Nephron (organoid): ENCODE measurements around the gene TBC1D16.
"Not testable (repeated sequence)": the region's sequence is repeated elsewhere in the genome, so short reads cannot be mapped to it uniquely, and the experiment has no call there.

ENCODE experiments used
- H3K27ac Mint-ChIP-seq, 3 experiments: 2 replicates each; pipeline ENCODE4 v1.8.0; 2020; ENCODE audit warnings: mixed read lengths in 3 of 3, mild to moderate bottlenecking in 2 of 3, moderate library complexity in 1 of 3
- H3K27me3 Mint-ChIP-seq: 2 replicates; pipeline ENCODE4 v1.8.0; 2021; ENCODE audit warnings: low read depth, mild to moderate bottlenecking, moderate library complexity, mixed read lengths
- H3K36me3 Mint-ChIP-seq: 2 replicates; pipeline ENCODE4 v1.8.0; 2020; ENCODE audit warnings: low read depth, mixed read lengths
- H3K4me1 Mint-ChIP-seq: 2 replicates; pipeline ENCODE4 v1.8.0; 2020; ENCODE audit warnings: mixed read lengths
- H3K4me3 Mint-ChIP-seq, 3 experiments: 2 replicates each; pipeline ENCODE4 v1.8.0; 2020; ENCODE audit warnings: mild to moderate bottlenecking in 3 of 3, mixed read lengths in 3 of 3, moderate library complexity in 2 of 3
- H3K9me3 Mint-ChIP-seq: 2 replicates; pipeline ENCODE4 v1.8.0; 2020; ENCODE audit warnings: mixed read lengths
- TF ChIP-seq, protein P1 (sequence below), 3 experiments: fragments of 200-600 bp; sonication (generic); IDR thresholded peaks; one replicate each; pipeline ENCODE4 v1.5.0; 2021; ENCODE audit warnings: antibody characterized with exemption in 3 of 3; ENCODE audit not compliant: unreplicated experiment in 3 of 3

Gene TBC1D16

DNA sequence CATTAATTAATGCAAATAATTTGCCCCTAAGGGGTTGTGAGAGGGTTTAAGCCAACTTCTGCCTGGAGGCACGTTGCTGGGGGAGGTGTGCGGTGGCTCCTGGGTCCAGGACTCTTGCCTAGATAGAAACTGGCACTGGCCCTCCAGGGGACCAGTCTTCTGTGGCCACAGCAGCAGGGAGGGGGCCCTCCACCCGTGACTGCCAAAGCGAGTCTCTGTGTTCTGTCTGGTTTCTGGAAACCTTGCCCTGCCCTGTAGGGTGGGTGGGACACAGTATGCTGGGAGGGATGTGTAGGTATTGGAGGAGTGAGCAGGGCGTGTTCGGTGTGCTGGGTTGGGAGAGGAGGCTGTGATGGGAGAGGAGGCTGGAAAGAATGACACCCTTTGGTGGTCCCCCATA lies 78.8 kb downstream of the TBC1D16 start:
- peaks cover 25% of the 10 kb centered on the region for H3K4me1 Mint-ChIP-seq
- H3K9me3 Mint-ChIP-seq = peaks cover 4% of the 10 kb centered on the region
- no peak overlapping the region for H3K27ac Mint-ChIP-seq
- TF ChIP-seq, protein P1, sequence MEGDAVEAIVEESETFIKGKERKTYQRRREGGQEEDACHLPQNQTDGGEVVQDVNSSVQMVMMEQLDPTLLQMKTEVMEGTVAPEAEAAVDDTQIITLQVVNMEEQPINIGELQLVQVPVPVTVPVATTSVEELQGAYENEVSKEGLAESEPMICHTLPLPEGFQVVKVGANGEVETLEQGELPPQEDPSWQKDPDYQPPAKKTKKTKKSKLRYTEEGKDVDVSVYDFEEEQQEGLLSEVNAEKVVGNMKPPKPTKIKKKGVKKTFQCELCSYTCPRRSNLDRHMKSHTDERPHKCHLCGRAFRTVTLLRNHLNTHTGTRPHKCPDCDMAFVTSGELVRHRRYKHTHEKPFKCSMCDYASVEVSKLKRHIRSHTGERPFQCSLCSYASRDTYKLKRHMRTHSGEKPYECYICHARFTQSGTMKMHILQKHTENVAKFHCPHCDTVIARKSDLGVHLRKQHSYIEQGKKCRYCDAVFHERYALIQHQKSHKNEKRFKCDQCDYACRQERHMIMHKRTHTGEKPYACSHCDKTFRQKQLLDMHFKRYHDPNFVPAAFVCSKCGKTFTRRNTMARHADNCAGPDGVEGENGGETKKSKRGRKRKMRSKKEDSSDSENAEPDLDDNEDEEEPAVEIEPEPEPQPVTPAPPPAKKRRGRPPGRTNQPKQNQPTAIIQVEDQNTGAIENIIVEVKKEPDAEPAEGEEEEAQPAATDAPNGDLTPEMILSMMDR (IDR thresholded peaks at IDR 0.05; ENCODE audit: unreplicated experiment in 3 of 3) = no peak
- no peak overlapping the region for H3K4me3 Mint-ChIP-seq
- H3K27me3 Mint-ChIP-seq = peaks cover 6% of the 10 kb centered on the region
- peaks cover 12% of the 10 kb centered on the region for H3K36me3 Mint-ChIP-seq

DNA sequence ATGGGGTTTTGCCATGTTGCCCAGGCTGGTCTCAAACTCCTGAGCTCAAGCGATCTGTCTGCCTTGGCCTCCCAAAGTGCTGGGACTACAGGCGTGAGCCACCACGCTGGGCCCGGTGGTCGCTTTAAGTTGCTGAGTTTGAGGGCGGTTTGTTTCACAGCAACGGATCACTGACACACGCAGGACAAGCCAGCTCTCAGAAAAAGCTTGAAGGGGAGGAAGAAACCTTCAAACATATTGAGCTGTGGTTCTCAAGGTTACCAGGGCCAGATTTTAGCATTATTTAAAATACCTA lies 79.3 kb downstream of the TBC1D16 start:
- not testable (repeated sequence) for H3K27ac Mint-ChIP-seq, H3K4me3 Mint-ChIP-seq, H3K9me3 Mint-ChIP-seq, H3K27me3 Mint-ChIP-seq
- Mint-ChIP-seq H3K36me3 (peaks cover 12% of the 10 kb centered on the region), H3K4me1 (peaks cover 30% of the 10 kb centered on the region)

DNA sequence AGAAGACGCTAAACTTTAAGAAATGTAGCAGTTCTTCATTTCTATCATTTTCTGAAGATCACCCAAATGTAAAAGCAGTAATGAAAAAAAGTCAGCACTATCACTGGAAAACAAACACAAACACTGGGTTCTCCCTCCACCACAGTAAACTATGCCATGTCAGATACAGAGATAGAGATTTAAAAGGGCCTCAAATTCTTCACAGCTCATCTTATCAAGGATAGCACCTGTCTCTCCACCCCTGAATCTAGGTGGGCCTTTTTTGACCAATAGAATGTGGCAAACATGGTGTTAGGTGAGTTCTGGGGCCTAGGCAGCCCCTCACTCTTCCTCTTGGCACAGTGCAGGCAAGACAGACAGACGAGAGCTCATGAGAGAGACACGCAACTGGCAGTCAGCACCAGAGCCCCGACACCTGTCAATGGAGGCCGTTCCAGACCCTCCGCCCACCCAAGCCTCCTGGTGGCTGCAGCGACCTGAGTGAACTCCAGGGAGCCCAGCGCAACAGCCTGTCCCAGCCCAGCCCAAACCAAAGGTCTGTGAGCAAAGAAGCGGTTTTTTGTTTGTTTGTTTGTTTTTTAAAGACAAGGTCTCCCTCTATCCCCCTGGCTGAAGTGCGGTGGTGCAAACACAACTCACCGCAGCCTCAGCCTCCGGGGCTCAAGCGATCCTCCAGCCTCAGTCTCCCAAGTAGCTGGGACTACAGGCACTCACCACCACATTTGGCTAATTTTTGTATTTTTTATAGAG lies 79.8 kb downstream of the TBC1D16 start:
- H3K4me3 Mint-ChIP-seq = no peak overlapping the region
- TF ChIP-seq, protein P1 (IDR thresholded peaks at IDR 0.05; ENCODE audit: unreplicated experiment in 3 of 3) = no peak
- H3K9me3 Mint-ChIP-seq = peaks cover 4% of the 10 kb centered on the region
- no peak overlapping the region for H3K27ac Mint-ChIP-seq
- H3K27me3 Mint-ChIP-seq = peaks cover 11% of the 10 kb centered on the region
- H3K4me1 Mint-ChIP-seq = peaks cover 35% of the 10 kb centered on the region
- H3K36me3 Mint-ChIP-seq = peaks cover 7% of the 10 kb centered on the region

DNA sequence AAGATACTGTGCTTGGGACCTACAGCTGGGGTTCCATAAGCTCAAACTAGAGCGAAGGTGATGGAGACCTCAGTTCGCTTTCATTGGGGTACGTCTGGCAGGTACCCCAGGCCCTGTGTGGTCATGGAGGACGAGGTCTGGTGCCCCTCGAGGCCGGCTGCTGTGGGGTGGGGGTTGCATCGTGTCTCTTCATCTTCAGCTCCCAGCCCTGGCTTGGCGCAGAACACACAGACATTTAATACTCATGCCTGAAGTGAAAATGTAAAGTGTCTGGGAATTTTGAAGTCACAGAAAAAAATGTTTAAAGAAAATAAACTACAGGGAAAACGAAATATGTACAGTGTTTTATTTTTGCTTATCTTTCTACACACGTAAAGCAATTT lies 80.5 kb downstream of the TBC1D16 start:
- Mint-ChIP-seq H3K4me1 (peaks cover 41% of the 10 kb centered on the region), H3K9me3 (peaks cover 2% of the 10 kb centered on the region), H3K27me3 (peaks cover 14% of the 10 kb centered on the region), H3K4me3 (no peak overlapping the region), H3K27ac (no peak overlapping the region), H3K36me3 (peaks cover 3% of the 10 kb centered on the region)
- TF ChIP-seq, protein P1 (IDR thresholded peaks at IDR 0.05; ENCODE audit: unreplicated experiment in 3 of 3) = no peak

DNA sequence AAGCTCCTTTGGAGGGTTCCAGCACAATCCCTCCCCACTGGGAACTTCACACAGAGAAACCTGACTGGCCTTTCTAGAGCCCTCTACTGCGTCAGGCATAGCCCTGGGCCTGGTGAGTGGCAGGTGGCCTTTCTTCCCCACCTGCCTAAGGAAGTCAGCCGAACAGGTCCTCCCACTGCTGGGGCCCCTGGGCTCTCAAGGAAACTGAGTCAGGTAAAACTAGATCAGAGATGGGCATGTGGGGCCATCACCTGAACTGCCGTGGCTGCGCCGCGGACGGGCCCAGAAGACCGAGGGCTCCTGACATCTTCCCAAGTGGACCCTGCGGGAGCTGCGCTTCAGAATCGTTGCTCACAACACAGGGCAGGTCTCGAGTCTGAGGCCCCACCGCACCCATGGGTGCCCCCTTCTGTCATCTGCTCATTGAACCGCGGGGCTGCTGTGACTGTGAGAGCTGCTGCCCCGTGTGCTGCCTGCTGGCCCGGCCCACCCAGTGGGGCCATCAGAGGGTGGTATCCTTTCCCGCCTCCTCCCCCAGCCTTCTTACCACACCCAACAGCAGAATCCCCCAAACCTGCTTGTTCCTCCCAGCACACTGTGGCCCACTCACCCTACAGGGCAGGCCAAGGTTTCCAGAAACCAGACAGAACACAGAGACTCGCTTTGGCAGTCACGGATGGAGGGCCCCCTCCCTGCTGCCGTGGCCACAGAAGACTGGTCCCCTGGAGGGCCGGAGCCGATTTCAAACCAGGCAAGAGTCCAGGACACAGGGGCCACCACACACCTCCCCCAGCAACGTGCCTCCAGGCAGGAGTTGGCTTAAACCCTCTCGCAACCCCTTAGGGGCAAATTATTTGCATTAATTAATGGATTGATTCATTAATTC lies 81.1 kb downstream of the TBC1D16 start:
- TF ChIP-seq, protein P1 (IDR thresholded peaks at IDR 0.05; ENCODE audit: unreplicated experiment in 3 of 3) = no peak
- no peak overlapping the region for H3K27ac Mint-ChIP-seq
- H3K4me1 Mint-ChIP-seq = peaks cover 45% of the 10 kb centered on the region
- H3K36me3 Mint-ChIP-seq = peaks cover 5% of the 10 kb centered on the region
- H3K4me3 Mint-ChIP-seq = no peak overlapping the region
- H3K27me3 Mint-ChIP-seq = peaks cover 19% of the 10 kb centered on the region
- H3K9me3 Mint-ChIP-seq = no peaks in the 10 kb centered on the region

DNA sequence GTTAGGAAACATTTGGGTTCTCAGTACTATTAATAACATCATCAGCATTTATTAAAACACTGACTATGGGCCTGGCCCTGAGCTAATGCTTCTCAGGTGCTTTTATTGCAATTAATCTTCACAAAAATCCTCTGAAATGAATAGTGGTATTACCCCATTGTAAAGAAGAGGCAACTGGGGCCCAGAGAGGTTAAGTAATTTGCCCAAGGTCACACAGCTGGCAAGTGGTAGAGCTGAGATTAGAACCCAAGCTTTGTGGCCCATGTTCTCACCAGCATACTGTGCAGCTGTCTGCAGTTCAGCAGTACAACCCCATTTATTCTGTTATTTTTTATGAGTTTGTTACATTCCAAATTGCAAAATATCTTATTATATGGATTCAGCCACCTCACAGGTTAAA lies 82.3 kb downstream of the TBC1D16 start:
- H3K27ac Mint-ChIP-seq = no peak overlapping the region
- H3K27me3 Mint-ChIP-seq = peaks cover 21% of the 10 kb centered on the region
- no peak overlapping the region for H3K4me3 Mint-ChIP-seq
- H3K4me1 Mint-ChIP-seq = peaks cover 45% of the 10 kb centered on the region
- TF ChIP-seq, protein P1 (IDR thresholded peaks at IDR 0.05; ENCODE audit: unreplicated experiment in 3 of 3) = no peak
- H3K9me3 Mint-ChIP-seq = no peaks in the 10 kb centered on the region
- peaks cover 14% of the 10 kb centered on the region for H3K36me3 Mint-ChIP-seq
